GM10248 (cell line): ENCODE data around the gene EIF4G3.

Source experiments
- CTCF ChIA-PET: fragments of 300-600 bp; sonication (Branson Sonifier 250); formaldehyde crosslinking; extraction: SDS; loops from one replicate; lab custom pipeline; 2021; ENCODE audit warnings: antibody characterized with exemption; lab: Yijun Ruan, JAX
- POLR2A ChIA-PET: fragments of 350-650 bp; sonication (Branson Sonifier 250); formaldehyde crosslinking; extraction: SDS; loops from one replicate; lab custom pipeline; 2020; ENCODE audit warnings: antibody characterized with exemption; lab: Yijun Ruan, JAX
- DNase-seq: peaks from one replicate; pipeline ENCODE4 v3.0.0; 2012; ENCODE audit errors: extremely low spot score
- TF ChIP-seq, protein P1 (sequence below): IDR thresholded peaks from 2 replicates; pipeline ENCODE4 v1.5.1; 2012; ENCODE audit warnings: mild to moderate bottlenecking, low read depth; ENCODE audit errors: extremely low read depth, missing control alignments, control extremely low read depth

Gene EIF4G3

GRCh38 chr1:20829946-20830345, 346.8 kb downstream of the EIF4G3 start:
- DNase-seq: no peak
- CTCF ChIA-PET: interaction anchor here (1.1 to 1.5 kb wide), 2 partner anchors 10 to 20 kb away, joined by 4 to 6 read pairs; no protein-coding TSS in a partner anchor
- POLR2A ChIA-PET: interaction anchor here (0.6 kb wide), 1 partner anchor 26 kb away, joined by 4 read pairs; no protein-coding TSS in a partner anchor
- TF ChIP-seq, protein P1, sequence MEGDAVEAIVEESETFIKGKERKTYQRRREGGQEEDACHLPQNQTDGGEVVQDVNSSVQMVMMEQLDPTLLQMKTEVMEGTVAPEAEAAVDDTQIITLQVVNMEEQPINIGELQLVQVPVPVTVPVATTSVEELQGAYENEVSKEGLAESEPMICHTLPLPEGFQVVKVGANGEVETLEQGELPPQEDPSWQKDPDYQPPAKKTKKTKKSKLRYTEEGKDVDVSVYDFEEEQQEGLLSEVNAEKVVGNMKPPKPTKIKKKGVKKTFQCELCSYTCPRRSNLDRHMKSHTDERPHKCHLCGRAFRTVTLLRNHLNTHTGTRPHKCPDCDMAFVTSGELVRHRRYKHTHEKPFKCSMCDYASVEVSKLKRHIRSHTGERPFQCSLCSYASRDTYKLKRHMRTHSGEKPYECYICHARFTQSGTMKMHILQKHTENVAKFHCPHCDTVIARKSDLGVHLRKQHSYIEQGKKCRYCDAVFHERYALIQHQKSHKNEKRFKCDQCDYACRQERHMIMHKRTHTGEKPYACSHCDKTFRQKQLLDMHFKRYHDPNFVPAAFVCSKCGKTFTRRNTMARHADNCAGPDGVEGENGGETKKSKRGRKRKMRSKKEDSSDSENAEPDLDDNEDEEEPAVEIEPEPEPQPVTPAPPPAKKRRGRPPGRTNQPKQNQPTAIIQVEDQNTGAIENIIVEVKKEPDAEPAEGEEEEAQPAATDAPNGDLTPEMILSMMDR: no peak

DNA sequence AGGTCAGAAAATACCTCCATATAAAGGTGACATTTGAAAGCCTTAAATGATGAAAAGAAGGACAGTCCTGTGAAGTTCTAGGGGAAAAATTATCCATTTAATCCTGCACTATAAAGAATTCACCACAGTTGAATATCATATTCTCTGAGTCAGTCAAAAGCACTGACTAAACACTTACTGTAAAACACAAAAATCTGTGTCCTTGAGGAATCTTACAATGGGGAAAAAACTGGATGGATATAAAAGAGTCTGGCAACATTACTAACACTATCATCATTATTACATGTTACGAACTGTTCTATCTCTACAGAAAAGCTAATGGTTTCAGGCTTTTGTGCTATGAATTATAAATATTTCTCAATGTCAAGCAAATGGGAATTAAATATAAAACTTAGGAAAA, 347.2 kb downstream of the EIF4G3 start:
- ChIA-PET POLR2A (interaction anchor here (0.6 kb wide), 1 partner anchor 25 kb away, joined by 4 read pairs; no protein-coding TSS in a partner anchor), CTCF (interaction anchor here (1.1 to 1.5 kb wide), 2 partner anchors 11 to 20 kb away, joined by 4 to 6 read pairs; no protein-coding TSS in a partner anchor)
- TF ChIP-seq, protein P1: no peak
- DNase-seq: no peak

DNA sequence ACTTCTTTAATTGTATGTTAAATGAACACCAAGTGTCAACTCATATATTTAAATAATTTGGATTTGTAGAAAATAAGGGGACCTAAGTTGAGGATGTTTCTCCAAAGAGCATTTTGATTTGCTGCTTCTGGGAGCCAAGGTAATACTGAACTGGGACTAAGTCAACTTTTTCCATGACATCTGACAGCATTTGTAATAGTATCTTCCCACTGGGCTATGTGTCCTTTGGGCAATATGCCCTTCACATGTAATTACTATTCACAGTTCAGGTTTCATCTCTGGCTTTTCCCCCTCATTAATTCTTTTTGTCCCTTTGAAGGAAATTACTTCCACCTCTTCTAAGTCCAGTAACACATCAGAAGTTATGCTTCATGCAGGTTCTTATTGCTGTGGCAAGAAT, 352.9 kb downstream of the EIF4G3 start:
- CTCF ChIA-PET: interaction anchor here (1.0 kb wide), 1 partner anchor 44 kb away, joined by 3 read pairs; no protein-coding TSS in a partner anchor
- TF ChIP-seq, protein P1: no peak
- POLR2A ChIA-PET: no interaction called here
- DNase-seq: no peak

GRCh38 chr1:20821466-20821865, 355.2 kb downstream of the EIF4G3 start:
- no peak for DNase-seq
- ChIA-PET POLR2A (no interaction called here), CTCF (no interaction called here)
- TF ChIP-seq, protein P1: no peak

- ChIA-PET POLR2A (no interaction called here), CTCF (no interaction called here)
- DNase-seq: no peak
- TF ChIP-seq, protein P1: no peak
Observed at GRCh38 chr1:20819818-20820217, 356.9 kb downstream of the EIF4G3 start.

DNA sequence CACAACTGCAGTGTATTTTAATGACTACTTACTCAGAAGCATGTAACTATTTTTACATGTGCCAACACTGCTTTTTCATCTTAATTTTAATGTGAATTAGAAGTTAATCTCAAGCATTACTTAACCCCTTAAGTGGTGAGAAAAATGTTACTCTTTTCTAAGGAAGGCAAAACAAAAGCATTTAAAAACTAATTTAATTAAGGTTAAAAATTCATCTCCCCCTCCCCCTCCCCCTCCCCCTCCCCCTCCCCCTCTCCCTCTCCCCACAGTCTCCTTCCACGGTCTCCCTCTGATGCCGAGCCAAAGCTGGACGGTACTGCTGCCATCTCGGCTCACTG, 362.2 kb downstream of the EIF4G3 start:
- ChIA-PET CTCF (no interaction called here), POLR2A (no interaction called here)
- TF ChIP-seq, protein P1: no peak
- no peak for DNase-seq
